Measurements from ENCODE around the gene C19orf12. TPM values are rescaled to one million over a fixed set of nuclear protein-coding genes. Genes with fewer than 3 reads are reported as not detected.
"Not testable (repeated sequence)": the region's sequence is repeated elsewhere in the genome, so short reads cannot be mapped to it uniquely, and the experiment has no call there.

C19orf12 gene
- polyA plus RNA-seq, 3 donors = 20.3 to 21.0 (median 20.7) TPM

- DNase-seq (ENCODE audit: low read depth in 3 of 3, low spot score in 2 of 3) = no peak
Observed at GRCh38 chr19:29677001-29677817, 37.9 kb downstream of the C19orf12 start.

GRCh38 chr19:29676586-29676985 lies 38.5 kb downstream of the C19orf12 start:
- DNase-seq (ENCODE audit: low read depth in 3 of 3, low spot score in 2 of 3) = no peak

GRCh38 chr19:29675650-29676186 lies 39.3 kb downstream of the C19orf12 start:
- no peak for DNase-seq (ENCODE audit: low read depth in 3 of 3, low spot score in 2 of 3)

- no peak for DNase-seq (ENCODE audit: low read depth in 3 of 3, low spot score in 2 of 3)
Observed at GRCh38 chr19:29675120-29675649, 39.9 kb downstream of the C19orf12 start.

- DNase-seq (ENCODE audit: low read depth in 3 of 3, low spot score in 2 of 3) = no peak
Observed at GRCh38 chr19:29674374-29675119, 40.5 kb downstream of the C19orf12 start.

GRCh38 chr19:29673451-29674371 lies 41.4 kb downstream of the C19orf12 start:
- no peak for DNase-seq (ENCODE audit: low read depth in 3 of 3, low spot score in 2 of 3)

GRCh38 chr19:29672933-29673336 lies 42.1 kb downstream of the C19orf12 start:
- no peak for DNase-seq (ENCODE audit: low read depth in 3 of 3, low spot score in 2 of 3)

- no peak for DNase-seq (ENCODE audit: low read depth in 3 of 3, low spot score in 2 of 3)
Observed at GRCh38 chr19:29672319-29672932, 42.6 kb downstream of the C19orf12 start.

- DNase-seq (ENCODE audit: low read depth in 3 of 3, low spot score in 2 of 3) = no peak
Observed at GRCh38 chr19:29671393-29672160, 43.5 kb downstream of the C19orf12 start.

- DNase-seq (ENCODE audit: low read depth in 3 of 3, low spot score in 2 of 3) = not testable (repeated sequence)
Observed at GRCh38 chr19:29671026-29671392, 44.1 kb downstream of the C19orf12 start.

- DNase-seq (ENCODE audit: low read depth in 3 of 3, low spot score in 2 of 3) = no peak
Observed at GRCh38 chr19:29670255-29670654, 44.8 kb downstream of the C19orf12 start.

GRCh38 chr19:29668746-29669609 lies 46.1 kb downstream of the C19orf12 start:
- no peak for DNase-seq (ENCODE audit: low read depth in 3 of 3, low spot score in 2 of 3)

- DNase-seq (ENCODE audit: low read depth in 3 of 3, low spot score in 2 of 3) = no peak
Observed at GRCh38 chr19:29667901-29668341, 47.1 kb downstream of the C19orf12 start.

GRCh38 chr19:29667387-29667783 lies 47.7 kb downstream of the C19orf12 start:
- no peak for DNase-seq (ENCODE audit: low read depth in 3 of 3, low spot score in 2 of 3)

- DNase-seq (ENCODE audit: low read depth in 3 of 3, low spot score in 2 of 3) = no peak
Observed at GRCh38 chr19:29666578-29667386, 48.3 kb downstream of the C19orf12 start.

- DNase-seq (ENCODE audit: low read depth in 3 of 3, low spot score in 2 of 3) = no peak
Observed at GRCh38 chr19:29665826-29666577, 49.1 kb downstream of the C19orf12 start.
